Bone marrow (tissue), 2 donors: ENCODE measurements around the gene ATAD3C.
A peak's percentile ranks its signal among the peaks of the same experiment; 100 is the strongest.
"Not testable (repeated sequence)": the region's sequence is repeated elsewhere in the genome, so short reads cannot be mapped to it uniquely, and the experiment has no call there.

Source experiments
- DNase-seq, 2 donors: peaks; one replicate each; lab custom pipeline; 2025; lab: John Stamatoyannopoulos, UW

The ATAD3C gene

DNA sequence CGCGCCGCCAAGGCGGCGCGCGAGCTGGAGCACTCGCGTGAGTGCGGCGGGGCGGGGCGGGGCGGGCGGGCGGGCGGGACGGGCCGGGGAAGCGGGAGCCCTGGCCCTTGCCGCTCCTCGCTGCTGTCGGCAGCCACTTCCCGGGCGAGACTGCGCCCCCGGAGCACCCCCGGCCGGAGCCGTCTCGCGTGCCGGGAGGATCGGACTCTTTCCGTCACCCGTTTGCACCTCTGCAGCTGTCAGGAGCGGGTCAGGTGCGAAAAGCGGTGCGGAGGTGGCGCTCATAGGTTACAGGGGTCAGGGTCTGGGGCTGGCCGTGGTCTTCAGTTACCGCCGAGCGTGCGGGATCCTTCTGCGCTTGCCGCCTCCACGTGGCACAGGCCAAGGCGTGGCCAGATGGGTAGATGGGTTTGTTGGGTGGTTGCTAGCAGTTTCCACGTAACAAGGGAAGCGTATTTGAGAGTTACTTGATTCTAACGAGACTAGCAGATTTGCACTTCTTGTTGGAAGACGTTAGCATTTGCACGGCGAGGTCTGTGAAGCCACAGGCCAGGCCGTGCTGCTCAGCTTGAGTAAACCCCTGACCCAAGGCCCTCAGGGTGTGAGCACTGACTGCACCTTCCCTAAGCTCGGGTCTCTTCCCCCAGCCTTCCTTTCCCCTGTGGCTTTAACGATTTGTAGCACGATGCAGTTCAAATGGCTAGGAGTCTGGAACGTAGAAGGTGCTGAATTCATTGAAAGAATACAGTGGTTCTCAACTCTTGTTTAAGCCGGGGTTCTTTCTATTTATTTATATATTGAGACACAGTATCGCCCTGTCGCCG lies 22.8 kb downstream of the ATAD3C start:
- DNase-seq: not testable (repeated sequence)

DNA sequence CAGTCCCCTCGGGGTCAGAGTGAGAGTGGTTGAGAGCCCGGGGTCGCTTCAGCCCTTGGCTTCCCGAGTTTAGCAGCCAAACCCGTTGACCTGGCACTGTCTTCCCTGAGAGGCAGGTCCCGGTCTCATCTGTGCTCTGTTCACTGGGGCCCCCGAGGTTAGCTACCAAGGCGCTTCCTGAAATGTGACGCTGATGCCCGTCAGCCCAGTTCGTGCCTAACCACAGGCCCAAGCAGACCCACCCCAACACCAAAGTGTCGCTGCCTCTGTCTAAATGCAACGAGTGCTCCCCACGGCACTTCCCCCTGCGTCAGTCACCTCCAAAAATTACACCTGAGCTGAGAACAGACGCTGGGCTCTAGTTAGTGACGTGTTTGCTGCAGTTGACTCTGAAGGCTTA lies 26.5 kb downstream of the ATAD3C start:
- DNase-seq: not testable (repeated sequence)

DNA sequence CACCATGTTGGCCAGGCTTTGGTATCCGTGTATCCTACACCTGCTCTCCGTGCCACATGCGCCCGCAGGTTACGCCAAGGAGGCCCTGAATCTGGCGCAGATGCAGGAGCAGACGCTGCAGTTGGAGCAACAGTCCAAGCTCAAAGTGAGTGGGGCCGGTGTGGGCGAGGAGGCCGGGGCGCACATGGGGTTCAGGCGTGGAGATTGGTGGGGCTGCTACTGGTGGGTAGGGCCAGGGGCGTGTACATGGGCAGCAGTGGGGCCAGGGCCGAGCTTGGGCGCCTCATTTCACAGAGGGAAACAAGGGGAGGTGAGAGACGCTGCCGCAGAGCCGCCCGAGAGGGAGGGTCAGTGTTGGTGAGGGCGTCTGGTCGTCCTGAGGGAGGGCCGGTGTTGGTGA lies 27.7 kb downstream of the ATAD3C start:
- no peak for DNase-seq

DNA sequence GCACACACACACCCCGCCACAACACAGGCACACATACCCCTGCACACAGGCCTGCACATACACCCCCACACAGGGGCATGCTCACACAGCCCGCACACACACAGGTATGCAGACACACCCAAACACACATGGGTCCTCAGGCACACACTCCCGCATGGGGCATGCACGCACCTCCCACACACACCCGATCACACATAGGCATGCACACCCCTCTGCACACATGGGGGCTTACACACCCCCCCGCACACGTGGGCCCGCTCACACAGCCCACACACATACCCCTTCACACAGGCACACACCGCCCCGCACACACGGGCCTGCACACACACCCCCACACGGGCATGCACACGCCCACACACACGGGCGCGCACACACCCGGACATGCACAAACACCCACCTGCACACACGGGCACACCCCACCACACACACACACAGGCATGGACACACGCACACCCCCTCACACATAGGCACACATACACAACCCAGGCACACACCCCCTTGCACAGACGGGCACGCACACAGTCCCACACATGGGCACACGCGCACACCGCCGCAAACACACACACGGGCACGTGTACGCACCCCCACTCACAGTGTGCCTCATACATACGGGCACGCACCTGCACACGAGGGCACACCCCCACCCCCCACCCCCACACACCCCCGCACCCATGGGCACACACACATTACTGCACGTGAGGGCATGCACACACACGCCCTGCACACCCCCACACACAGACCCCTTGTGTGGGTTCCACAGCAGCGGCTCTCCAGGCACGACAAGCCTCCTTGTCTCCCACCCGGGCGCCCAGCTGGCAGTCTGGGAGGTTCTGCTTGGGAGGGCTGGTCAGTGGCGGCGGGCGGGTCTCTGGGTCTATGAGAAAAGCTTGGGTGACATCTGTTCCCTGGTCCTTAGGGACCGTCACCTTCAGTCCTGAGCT lies 30.3 kb downstream of the ATAD3C start:
- no peak for DNase-seq

- DNase-seq: not testable (repeated sequence)
These were observed 31.0 kb downstream of the ATAD3C start for GRCh38 chr1:1480488-1480867.

- not testable (repeated sequence) for DNase-seq
These were observed 32.3 kb downstream of the ATAD3C start for GRCh38 chr1:1481811-1482210.

GRCh38 chr1:1482856-1483255 lies 33.4 kb downstream of the ATAD3C start:
- no peak for DNase-seq

DNA sequence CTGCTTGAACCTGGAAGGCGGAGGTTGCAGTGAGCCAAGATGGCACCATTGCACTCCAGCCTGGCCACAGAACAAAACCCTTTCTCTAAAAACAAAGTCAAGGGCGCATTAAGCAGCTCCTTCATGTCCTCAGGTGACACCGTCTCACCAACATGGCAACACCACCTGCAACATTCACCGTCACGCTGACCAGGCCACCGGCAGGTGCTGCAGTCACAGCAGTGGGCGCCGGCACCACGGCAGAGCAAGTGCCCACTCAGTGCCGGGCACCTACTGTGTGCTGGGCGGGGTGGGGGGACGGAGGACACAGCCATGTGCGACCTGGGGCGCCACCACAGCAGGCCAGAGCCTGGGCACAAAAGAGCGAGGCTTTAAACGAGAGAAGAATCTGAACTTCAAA lies 34.2 kb downstream of the ATAD3C start:
- no peak for DNase-seq

DNA sequence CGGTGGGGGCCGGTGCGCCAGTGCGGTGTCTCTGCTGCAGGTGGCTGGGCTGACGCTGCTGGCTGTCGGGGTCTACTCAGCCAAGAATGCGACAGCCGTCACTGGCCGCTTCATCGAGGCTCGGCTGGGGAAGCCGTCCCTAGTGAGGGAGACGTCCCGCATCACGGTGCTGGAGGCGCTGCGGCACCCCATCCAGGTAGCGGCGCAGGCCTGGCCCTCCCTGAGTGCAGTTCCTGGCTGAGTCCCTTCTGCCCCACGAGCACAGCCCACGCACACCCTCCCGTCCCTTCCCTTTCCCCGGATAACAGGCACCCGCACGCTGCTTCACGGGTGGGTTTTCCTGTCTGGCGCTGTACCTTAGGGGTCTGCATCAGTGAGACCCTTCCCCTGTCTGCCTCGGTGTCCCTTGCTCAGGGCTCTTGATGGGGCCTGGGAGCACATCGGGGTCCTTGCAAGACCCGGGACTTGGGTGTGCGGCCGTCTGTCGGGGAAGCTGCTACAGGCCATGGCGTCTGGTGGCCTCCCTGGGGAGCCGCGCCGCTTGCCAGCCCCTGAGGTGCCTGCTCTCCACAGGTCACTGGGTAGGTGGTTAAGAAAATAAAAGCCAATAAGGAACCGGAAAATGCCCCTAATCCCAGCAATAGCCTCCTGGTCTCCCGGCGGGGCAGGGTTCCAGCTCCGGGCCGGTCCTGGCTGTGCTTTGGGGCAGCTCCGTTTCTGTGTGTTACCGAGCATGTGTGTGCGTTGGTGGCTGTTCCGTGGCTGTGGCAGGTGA lies 35.7 kb downstream of the ATAD3C start:
- DNase-seq: not testable (repeated sequence)

DNA sequence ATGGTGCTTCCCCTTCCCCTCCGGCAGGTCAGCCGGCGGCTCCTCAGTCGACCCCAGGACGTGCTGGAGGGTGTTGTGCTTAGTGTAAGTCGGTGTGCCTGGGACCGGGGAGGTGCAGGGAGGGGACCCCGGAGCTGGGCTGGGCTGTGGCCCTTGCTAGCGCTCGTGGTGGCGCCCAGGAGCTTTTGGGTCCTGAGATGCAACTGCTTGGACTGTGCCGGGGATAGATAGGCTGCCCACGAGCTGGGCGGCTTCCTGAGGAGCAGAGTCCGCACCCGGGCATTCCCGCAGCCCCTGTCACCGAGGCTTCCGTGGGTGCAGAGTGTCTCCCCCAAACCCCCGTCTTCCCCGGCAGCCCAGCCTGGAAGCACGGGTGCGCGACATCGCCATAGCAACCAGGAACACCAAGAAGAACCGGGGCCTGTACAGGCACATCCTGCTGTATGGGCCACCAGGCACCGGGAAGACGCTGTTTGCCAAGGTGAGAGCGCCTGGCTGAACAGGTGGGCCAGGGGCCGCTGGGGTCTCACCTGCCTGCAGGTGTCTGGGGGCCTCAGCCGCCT lies 36.3 kb downstream of the ATAD3C start:
- DNase-seq: not testable (repeated sequence)

GRCh38 chr1:1487701-1488100 lies 38.2 kb downstream of the ATAD3C start:
- DNase-seq: no peak

GRCh38 chr1:1489231-1489630 lies 39.7 kb downstream of the ATAD3C start:
- DNase-seq: no peak

DNA sequence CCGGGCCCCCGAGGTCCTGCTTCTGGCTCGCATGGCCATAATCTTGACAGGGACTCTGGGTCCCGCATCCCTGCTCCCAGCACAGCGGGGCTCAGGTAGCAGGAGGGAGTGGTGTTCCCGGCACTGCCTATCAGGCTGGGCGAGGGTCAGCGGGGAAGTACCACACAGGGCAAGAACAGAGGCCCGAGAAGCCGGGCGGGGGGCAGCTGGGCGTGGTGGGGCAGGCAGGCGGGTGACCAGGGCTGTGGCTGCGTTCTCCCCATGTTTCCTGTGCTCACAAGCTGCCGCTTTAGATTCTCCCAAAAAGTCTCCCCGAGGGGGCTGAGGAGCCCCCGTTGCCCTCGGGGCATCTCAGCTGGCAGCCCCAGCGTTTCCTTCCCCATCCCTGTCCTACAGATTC lies 40.4 kb downstream of the ATAD3C start:
- DNase-seq: no peak

DNA sequence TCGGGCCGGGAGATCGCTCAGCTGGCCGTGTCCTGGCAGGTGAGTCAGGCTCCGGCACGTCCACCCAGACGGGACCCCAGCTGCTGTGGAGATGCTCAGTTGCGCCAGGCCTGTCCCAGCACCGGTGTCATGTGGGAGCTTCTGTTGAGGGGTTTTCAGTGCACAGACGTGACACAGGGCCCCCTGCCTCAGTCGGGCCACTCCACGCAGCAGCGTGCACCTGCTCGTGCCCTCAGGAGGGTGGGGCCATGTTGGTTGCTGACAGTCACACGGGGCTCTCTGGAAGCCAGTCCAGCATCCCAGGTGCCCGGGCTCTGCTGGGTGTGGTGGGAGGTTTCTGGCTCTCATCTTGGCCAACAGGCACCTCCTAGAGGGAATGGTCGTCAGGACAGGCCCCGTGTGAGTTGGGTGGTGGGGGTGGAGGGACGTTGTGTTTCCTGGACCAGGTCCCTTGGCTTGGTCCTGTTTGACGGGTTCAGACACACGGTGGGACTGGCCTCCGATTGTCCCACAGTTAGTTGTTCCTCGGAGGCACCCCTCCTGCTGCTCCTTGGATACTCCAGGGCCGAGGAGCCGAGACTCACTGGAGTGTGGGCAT lies 41.2 kb downstream of the ATAD3C start:
- DNase-seq: no peak

- DNase-seq: no peak
These were observed 42.1 kb downstream of the ATAD3C start for GRCh38 chr1:1491601-1492000.

- not testable (repeated sequence) for DNase-seq
These were observed 44.8 kb downstream of the ATAD3C start for GRCh38 chr1:1494311-1494710.

DNA sequence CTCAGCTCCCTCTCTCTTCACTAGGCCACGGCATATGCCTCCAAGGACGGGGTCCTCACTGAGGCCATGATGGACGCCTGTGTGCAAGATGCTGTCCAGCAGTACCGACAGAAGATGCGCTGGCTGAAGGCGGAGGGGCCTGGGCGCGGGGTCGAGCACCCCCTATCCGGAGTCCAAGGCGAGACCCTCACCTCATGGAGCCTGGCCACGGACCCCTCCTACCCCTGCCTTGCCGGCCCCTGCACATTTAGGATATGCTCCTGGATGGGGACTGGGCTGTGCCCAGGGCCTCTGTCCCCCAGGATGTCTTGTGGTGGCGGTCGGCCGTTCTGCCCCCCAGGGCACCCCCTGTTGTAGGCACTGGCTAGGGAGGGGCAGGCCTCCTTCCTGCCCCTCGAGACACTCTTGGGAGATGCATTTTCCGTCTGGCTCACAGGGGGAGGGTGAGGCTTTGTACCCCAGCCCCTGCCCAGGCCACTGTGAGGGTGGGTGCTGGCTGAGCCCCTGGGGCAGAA lies 46.0 kb downstream of the ATAD3C start:
- not testable (repeated sequence) for DNase-seq

GRCh38 chr1:1504777-1505365 lies 55.4 kb downstream of the ATAD3C start:
- DNase-seq: peak; percentile 32 to 49

DNA sequence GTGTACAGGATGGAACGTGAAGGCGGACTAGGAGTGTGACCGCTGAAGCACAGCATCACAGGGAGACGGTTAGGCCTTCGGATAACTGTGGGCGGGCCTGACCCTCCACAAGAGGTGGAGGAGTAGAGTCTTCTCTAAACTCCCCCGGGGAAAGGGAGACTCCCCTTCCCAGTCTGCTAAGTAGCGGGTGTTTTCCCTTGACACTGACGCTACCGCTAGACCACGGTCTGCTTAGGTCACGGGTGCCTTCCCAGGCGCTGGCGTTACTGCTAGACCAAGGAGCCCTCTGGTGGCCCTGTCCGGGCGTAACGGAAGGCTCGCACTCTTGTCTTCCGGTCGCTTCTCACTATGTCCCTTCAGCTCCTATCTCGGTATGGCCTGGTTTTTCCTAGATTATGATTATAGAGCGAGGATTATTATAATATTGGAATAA lies 55.9 kb downstream of the ATAD3C start:
- peak in 1 of 2 donors; percentile 31 for DNase-seq

DNA sequence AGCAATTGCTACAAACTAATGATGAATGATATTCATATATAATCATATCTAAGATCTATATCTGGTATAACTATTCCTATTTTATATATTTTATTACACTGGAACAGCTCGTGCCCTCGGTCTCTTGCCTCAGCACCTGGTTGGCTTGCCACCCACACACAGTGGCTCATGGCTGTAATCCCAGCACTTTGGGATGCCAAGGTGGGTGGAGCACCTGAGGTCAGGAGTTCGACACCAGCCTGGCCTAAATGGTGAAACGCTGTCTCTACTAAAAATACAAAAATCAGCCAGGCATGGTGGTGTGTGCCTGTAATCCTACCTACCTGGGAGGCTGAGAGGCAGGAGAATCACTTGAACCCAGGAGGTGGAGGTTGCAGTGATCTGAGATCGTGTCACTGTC lies 56.3 kb downstream of the ATAD3C start:
- DNase-seq: not testable (repeated sequence)

GRCh38 chr1:1507305-1507704 lies 57.8 kb downstream of the ATAD3C start:
- DNase-seq: no peak
